SU-DHL-6 (cell line): ENCODE data around the gene RGL1.

Experiments
- EZH2phosphoT487 ChIP-seq: fragments of 200-600 bp; sonication (generic), shearing (Covaris generic); conservative IDR thresholded peaks from 2 replicates; pipeline ENCODE4 v1.6.1; 2018; ENCODE audit warnings: mild to moderate bottlenecking, antibody characterized with exemption, low read length, moderate library complexity, mixed read lengths
- TF ChIP-seq, protein P1 (sequence below): fragments of 200-600 bp; sonication (generic); IDR thresholded peaks from one replicate; pipeline ENCODE4 v1.5.1; 2017; ENCODE audit warnings: antibody characterized with exemption, mild to moderate bottlenecking, low read length, moderate library complexity; ENCODE audit not compliant: insufficient read depth, poor library complexity, severe bottlenecking

DNA sequence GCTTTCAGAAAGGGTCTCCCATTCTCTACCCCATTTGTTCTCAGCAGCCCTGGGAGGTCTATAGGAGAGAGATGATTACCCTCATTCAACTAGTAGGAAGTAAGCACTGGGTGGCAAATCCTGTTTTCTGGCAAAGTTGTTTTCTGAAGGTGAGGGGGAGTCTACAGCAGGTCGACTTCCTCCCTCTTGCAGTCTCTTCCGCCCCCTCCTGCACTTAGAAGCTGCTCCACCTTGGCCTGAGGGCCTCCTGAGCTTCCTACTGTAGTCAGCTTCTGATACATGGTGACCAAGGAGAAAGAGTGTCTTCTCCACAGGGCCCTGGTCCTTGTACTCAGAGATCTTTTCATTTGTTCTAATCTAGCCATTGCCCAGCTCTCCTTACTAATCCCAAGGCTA is 93.1 kb downstream of the RGL1 start:
- TF ChIP-seq, protein P1, sequence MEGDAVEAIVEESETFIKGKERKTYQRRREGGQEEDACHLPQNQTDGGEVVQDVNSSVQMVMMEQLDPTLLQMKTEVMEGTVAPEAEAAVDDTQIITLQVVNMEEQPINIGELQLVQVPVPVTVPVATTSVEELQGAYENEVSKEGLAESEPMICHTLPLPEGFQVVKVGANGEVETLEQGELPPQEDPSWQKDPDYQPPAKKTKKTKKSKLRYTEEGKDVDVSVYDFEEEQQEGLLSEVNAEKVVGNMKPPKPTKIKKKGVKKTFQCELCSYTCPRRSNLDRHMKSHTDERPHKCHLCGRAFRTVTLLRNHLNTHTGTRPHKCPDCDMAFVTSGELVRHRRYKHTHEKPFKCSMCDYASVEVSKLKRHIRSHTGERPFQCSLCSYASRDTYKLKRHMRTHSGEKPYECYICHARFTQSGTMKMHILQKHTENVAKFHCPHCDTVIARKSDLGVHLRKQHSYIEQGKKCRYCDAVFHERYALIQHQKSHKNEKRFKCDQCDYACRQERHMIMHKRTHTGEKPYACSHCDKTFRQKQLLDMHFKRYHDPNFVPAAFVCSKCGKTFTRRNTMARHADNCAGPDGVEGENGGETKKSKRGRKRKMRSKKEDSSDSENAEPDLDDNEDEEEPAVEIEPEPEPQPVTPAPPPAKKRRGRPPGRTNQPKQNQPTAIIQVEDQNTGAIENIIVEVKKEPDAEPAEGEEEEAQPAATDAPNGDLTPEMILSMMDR = no peak
- TF ChIP-seq EZH2phosphoT487 = no peak
